ENCODE results near the gene COX17. TPM values are rescaled to one million over a fixed set of nuclear protein-coding genes. Genes with fewer than 3 reads are reported as not detected.
A peak's percentile ranks its signal among the peaks of the same experiment; 100 is the strongest.

The COX17 gene
- total RNA-seq (10 to 100 TPM; 46.1 to 48.9 TPM), polyA plus RNA-seq (10 to 100 TPM; 78.4 to 88.2 TPM)

GRCh38 chr3:119676771-119677640 is at the start of gene COX17:
Gene COX17 (minus strand): TSS chr3:119677406. CDS start chr3:119677310, 96 bp downstream.
- Mint-ChIP-seq H3K4me1 (peaks cover 27 to 42% (median 32%) of the 10 kb centered on the region in 4 donors), H3K27ac (peak within 1 kb of the TSS; percentile 87 to 99 (median 96)), H3K36me3 (peaks cover 18 to 31% of the 10 kb centered on the region in 2 donors), H3K9me3 (no peaks in the 10 kb centered on the region), H3K4me3 (peak within 1 kb of the TSS; percentile 83 to 97 (median 91)), H3K27me3 (no peaks in the 10 kb centered on the region)
- peaks cover 21% of the 10 kb centered on the region for H3K36me3 ChIP-seq (ENCODE audit: insufficient read depth, low read length)
- ChIA-PET CTCF (ENCODE audit: partially characterized antibody) (interaction anchor here (1.0 to 2.2 kb wide), 2 partner anchors 13 to 97 kb away, joined by 4 to 8 read pairs; no protein-coding TSS in a partner anchor), POLR2A (ENCODE audit: partially characterized antibody) (interaction anchor here (0.7 to 2.4 kb wide), 13 partner anchors 8 to 826 kb away, joined by 3 to 20 read pairs (median 4); partner anchors contain the start of genes ADPRH, GSK3B, LRRC58 and TIMMDC1)
- peak within 1 kb of the TSS; percentile 69 for H3K27ac ChIP-seq (ENCODE audit: low read depth, low read length)
- H3K9me3 ChIP-seq (ENCODE audit: control insufficient read depth in 1 of 2, low read length in 2 of 2), result no peaks in the 10 kb centered on the region
- peaks cover 34% of the 10 kb centered on the region for H3K4me1 ChIP-seq (ENCODE audit: insufficient read depth, low read length)
- H3K4me3 ChIP-seq (ENCODE audit: low read length in 2 of 2), result peak within 1 kb of the TSS; percentile 72 to 89
- no peaks in the 10 kb centered on the region for H3K27me3 ChIP-seq (ENCODE audit: insufficient read depth, low read length)
- peak; percentile 94 to 99 (median 97) for DNase-seq
- intact Hi-C loops (cut with micrococcal nuclease), result loop anchor here (1.0 to 10.0 kb wide), 8 partner anchors 25 to 1065 kb away; partner anchors contain the start of genes GSK3B, GTF2E1, LRRC58 and NDUFB4

- Histone ChIP-seq H3K27me3 (ENCODE audit: insufficient read depth, low read length) (no peaks in the 10 kb centered on the region), H3K9me3 (ENCODE audit: control insufficient read depth in 1 of 2, low read length in 2 of 2) (no peaks in the 10 kb centered on the region), H3K36me3 (ENCODE audit: insufficient read depth, low read length) (no peaks in the 10 kb centered on the region), H3K27ac (ENCODE audit: low read depth, low read length) (no peak overlapping the region), H3K4me3 (ENCODE audit: low read length in 2 of 2) (no peak overlapping the region), H3K4me1 (ENCODE audit: insufficient read depth, low read length) (no peaks in the 10 kb centered on the region)
- Mint-ChIP-seq H3K4me3 (no peak overlapping the region), H3K27ac (no peak overlapping the region), H3K36me3 (no peaks in the 10 kb centered on the region), H3K27me3 (no peaks in the 10 kb centered on the region), H3K4me1 (no peaks in the 10 kb centered on the region), H3K9me3 (no peaks in the 10 kb centered on the region)
- no peak for DNase-seq
- intact Hi-C loops (cut with micrococcal nuclease), result no loop called here
- ChIA-PET POLR2A (ENCODE audit: partially characterized antibody) (no interaction called here), CTCF (ENCODE audit: partially characterized antibody) (no interaction called here)
These were observed 49.7 kb upstream of the COX17 start for GRCh38 chr3:119726909-119727308.

GRCh38 chr3:119723022-119723421 is 45.8 kb upstream of the COX17 start:
- H3K36me3 ChIP-seq (ENCODE audit: insufficient read depth, low read length), result no peaks in the 10 kb centered on the region
- intact Hi-C loops (cut with micrococcal nuclease), result no loop called here
- no peaks in the 10 kb centered on the region for H3K27me3 ChIP-seq (ENCODE audit: insufficient read depth, low read length)
- no peaks in the 10 kb centered on the region for H3K4me1 Mint-ChIP-seq
- no peaks in the 10 kb centered on the region for H3K36me3 Mint-ChIP-seq
- no peaks in the 10 kb centered on the region for H3K9me3 Mint-ChIP-seq
- no peaks in the 10 kb centered on the region for H3K27me3 Mint-ChIP-seq
- H3K9me3 ChIP-seq (ENCODE audit: control insufficient read depth in 1 of 2, low read length in 2 of 2), result no peaks in the 10 kb centered on the region
- H3K4me1 ChIP-seq (ENCODE audit: insufficient read depth, low read length), result no peaks in the 10 kb centered on the region
- H3K4me3 ChIP-seq (ENCODE audit: low read length in 2 of 2), result no peak overlapping the region
- DNase-seq, result no peak
- no peak overlapping the region for H3K27ac Mint-ChIP-seq
- POLR2A ChIA-PET (ENCODE audit: partially characterized antibody), result no interaction called here
- H3K4me3 Mint-ChIP-seq, result no peak overlapping the region
- CTCF ChIA-PET (ENCODE audit: partially characterized antibody), result interaction anchor here (0.7 kb wide), 1 partner anchor 10 kb away, joined by 3 read pairs; no protein-coding TSS in a partner anchor
- no peak overlapping the region for H3K27ac ChIP-seq (ENCODE audit: low read depth, low read length)

GRCh38 chr3:119717520-119717919 is 40.3 kb upstream of the COX17 start:
- peaks cover 0 to 2% (median 0%) of the 10 kb centered on the region in 8 donors for H3K9me3 Mint-ChIP-seq
- no peak for DNase-seq
- peak overlapping the region in 1 of 8 donors; percentile 13 for H3K4me3 Mint-ChIP-seq
- intact Hi-C loops (cut with micrococcal nuclease), result no loop called here
- Histone ChIP-seq H3K9me3 (ENCODE audit: control insufficient read depth in 1 of 2, low read length in 2 of 2) (no peaks in the 10 kb centered on the region), H3K4me1 (ENCODE audit: insufficient read depth, low read length) (no peaks in the 10 kb centered on the region), H3K4me3 (ENCODE audit: low read length in 2 of 2) (no peak overlapping the region), H3K36me3 (ENCODE audit: insufficient read depth, low read length) (no peaks in the 10 kb centered on the region), H3K27me3 (ENCODE audit: insufficient read depth, low read length) (no peaks in the 10 kb centered on the region), H3K27ac (ENCODE audit: low read depth, low read length) (no peak overlapping the region)
- ChIA-PET POLR2A (ENCODE audit: partially characterized antibody) (no interaction called here), CTCF (ENCODE audit: partially characterized antibody) (no interaction called here)
- H3K4me1 Mint-ChIP-seq, result no peaks in the 10 kb centered on the region
- no peak overlapping the region for H3K27ac Mint-ChIP-seq
- no peaks in the 10 kb centered on the region for H3K36me3 Mint-ChIP-seq
- no peaks in the 10 kb centered on the region for H3K27me3 Mint-ChIP-seq

GRCh38 chr3:119716998-119717397 is 39.8 kb upstream of the COX17 start:
- intact Hi-C loops (cut with micrococcal nuclease), result no loop called here
- no peak overlapping the region for H3K27ac Mint-ChIP-seq
- H3K4me3 Mint-ChIP-seq, result no peak overlapping the region
- CTCF ChIA-PET (ENCODE audit: partially characterized antibody), result no interaction called here
- no peaks in the 10 kb centered on the region for H3K36me3 ChIP-seq (ENCODE audit: insufficient read depth, low read length)
- H3K27ac ChIP-seq (ENCODE audit: low read depth, low read length), result no peak overlapping the region
- no peaks in the 10 kb centered on the region for H3K36me3 Mint-ChIP-seq
- H3K4me3 ChIP-seq (ENCODE audit: low read length in 2 of 2), result no peak overlapping the region
- POLR2A ChIA-PET (ENCODE audit: partially characterized antibody), result no interaction called here
- H3K27me3 Mint-ChIP-seq, result no peaks in the 10 kb centered on the region
- H3K4me1 ChIP-seq (ENCODE audit: insufficient read depth, low read length), result no peaks in the 10 kb centered on the region
- H3K9me3 ChIP-seq (ENCODE audit: control insufficient read depth in 1 of 2, low read length in 2 of 2), result no peaks in the 10 kb centered on the region
- H3K4me1 Mint-ChIP-seq, result no peaks in the 10 kb centered on the region
- H3K9me3 Mint-ChIP-seq, result peaks cover 0 to 2% (median 0%) of the 10 kb centered on the region in 8 donors
- no peak for DNase-seq
- H3K27me3 ChIP-seq (ENCODE audit: insufficient read depth, low read length), result no peaks in the 10 kb centered on the region

GRCh38 chr3:119715105-119715504 is 37.9 kb upstream of the COX17 start:
- H3K4me3 ChIP-seq (ENCODE audit: low read length in 2 of 2), result no peak overlapping the region
- no peak overlapping the region for H3K27ac Mint-ChIP-seq
- no peaks in the 10 kb centered on the region for H3K4me1 ChIP-seq (ENCODE audit: insufficient read depth, low read length)
- no peak for DNase-seq
- ChIA-PET CTCF (ENCODE audit: partially characterized antibody) (no interaction called here), POLR2A (ENCODE audit: partially characterized antibody) (no interaction called here)
- no peaks in the 10 kb centered on the region for H3K27me3 ChIP-seq (ENCODE audit: insufficient read depth, low read length)
- no peaks in the 10 kb centered on the region for H3K4me1 Mint-ChIP-seq
- intact Hi-C loops (cut with micrococcal nuclease), result no loop called here
- peaks cover 0 to 2% (median 0%) of the 10 kb centered on the region in 8 donors for H3K9me3 Mint-ChIP-seq
- H3K27ac ChIP-seq (ENCODE audit: low read depth, low read length), result no peak overlapping the region
- H3K9me3 ChIP-seq (ENCODE audit: control insufficient read depth in 1 of 2, low read length in 2 of 2), result no peaks in the 10 kb centered on the region
- no peak overlapping the region for H3K4me3 Mint-ChIP-seq
- no peaks in the 10 kb centered on the region for H3K36me3 ChIP-seq (ENCODE audit: insufficient read depth, low read length)
- H3K27me3 Mint-ChIP-seq, result no peaks in the 10 kb centered on the region
- H3K36me3 Mint-ChIP-seq, result no peaks in the 10 kb centered on the region

- H3K4me3 ChIP-seq (ENCODE audit: low read length in 2 of 2), result no peak overlapping the region
These were observed 26.8 kb upstream of the COX17 start for GRCh38 chr3:119703820-119704531.

More at GRCh38 chr3:119703820-119704531, 26.8 kb upstream of the COX17 start:
- intact Hi-C loops (cut with micrococcal nuclease), result no loop called here
- DNase-seq, result no peak
- H3K9me3 Mint-ChIP-seq, result no peaks in the 10 kb centered on the region
- ChIA-PET POLR2A (ENCODE audit: partially characterized antibody) (no interaction called here), CTCF (ENCODE audit: partially characterized antibody) (interaction anchor here (1.1 kb wide), 1 partner anchor 14 kb away, joined by 4 read pairs; no protein-coding TSS in a partner anchor)
- peaks cover 25% of the 10 kb centered on the region for H3K4me1 ChIP-seq (ENCODE audit: insufficient read depth, low read length)
- H3K36me3 ChIP-seq (ENCODE audit: insufficient read depth, low read length), result no peaks in the 10 kb centered on the region
- H3K9me3 ChIP-seq (ENCODE audit: control insufficient read depth in 1 of 2, low read length in 2 of 2), result no peaks in the 10 kb centered on the region
- H3K36me3 Mint-ChIP-seq, result no peaks in the 10 kb centered on the region
- no peaks in the 10 kb centered on the region for H3K27me3 Mint-ChIP-seq
- peak overlapping the region in 6 of 7 donors; percentile 20 to 85 (median 49) for H3K27ac Mint-ChIP-seq
- H3K27me3 ChIP-seq (ENCODE audit: insufficient read depth, low read length), result no peaks in the 10 kb centered on the region
- peak overlapping the region; percentile 80 to 89 (median 82) for H3K4me3 Mint-ChIP-seq
- no peak overlapping the region for H3K27ac ChIP-seq (ENCODE audit: low read depth, low read length)
- H3K4me1 Mint-ChIP-seq, result peaks cover 15 to 46% (median 25%) of the 10 kb centered on the region in 4 donors

All from CD4-positive, alpha-beta memory T cell (primary cell).